Stimulated activated CD4-positive, alpha-beta T cell treated with anti-CD3 and anti-CD28 coated beads, TNF-alpha, amount 100 ng/mL, for 4 hours (primary cell): Measurements from ENCODE around the gene STXBP2.
"Not testable (repeated sequence)": the region's sequence is repeated elsewhere in the genome, so short reads cannot be mapped to it uniquely, and the experiment has no call there.

Experiments
- DNase-seq, 3 experiments: peaks; one replicate each; pipeline ENCODE4 v3.0.0-alpha.2; 2020; ENCODE audit warnings: low read depth in 3 of 3

Gene STXBP2

DNA sequence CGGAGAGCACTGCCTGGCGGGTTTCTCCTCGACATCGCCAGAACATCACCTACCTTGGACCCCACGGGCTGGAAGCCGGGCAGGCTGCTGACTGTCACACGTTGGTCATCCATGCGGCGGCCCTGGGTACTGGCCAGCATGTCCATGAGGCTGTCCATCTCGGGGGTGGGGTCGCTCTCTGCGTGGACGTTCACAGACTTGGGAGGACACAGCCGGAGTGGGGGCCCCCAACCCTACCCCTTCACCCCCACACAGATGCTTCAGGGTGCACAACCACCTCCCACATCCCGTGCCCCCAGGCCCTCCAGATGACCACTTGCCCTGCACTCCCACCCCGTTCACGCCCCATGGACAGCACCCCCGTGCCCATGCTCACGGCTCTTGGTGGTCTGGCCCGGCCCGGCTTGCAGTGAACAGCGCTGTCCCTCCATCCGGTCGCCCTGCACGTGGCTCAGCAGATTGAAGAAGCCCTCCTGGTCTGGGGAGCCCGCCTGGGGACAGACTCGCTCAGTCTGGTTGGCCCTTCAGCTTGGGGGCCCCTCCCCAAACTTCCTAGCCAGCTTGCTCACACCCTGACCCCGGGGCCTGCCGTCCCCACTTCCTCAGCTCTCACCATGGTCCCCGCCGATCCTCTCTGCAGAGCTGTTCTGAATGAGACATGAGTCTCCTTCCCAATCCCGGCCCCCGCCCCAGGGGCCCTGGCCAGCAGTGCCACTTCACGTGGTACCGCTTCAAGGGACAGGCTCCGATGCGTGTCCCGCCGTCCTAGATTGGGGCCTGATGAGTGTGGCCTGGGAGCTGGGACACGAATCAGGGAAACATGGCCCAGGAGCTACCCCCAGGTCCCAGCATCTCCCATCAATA is 4.3 kb upstream of the STXBP2 start:
- no peak for DNase-seq

DNA sequence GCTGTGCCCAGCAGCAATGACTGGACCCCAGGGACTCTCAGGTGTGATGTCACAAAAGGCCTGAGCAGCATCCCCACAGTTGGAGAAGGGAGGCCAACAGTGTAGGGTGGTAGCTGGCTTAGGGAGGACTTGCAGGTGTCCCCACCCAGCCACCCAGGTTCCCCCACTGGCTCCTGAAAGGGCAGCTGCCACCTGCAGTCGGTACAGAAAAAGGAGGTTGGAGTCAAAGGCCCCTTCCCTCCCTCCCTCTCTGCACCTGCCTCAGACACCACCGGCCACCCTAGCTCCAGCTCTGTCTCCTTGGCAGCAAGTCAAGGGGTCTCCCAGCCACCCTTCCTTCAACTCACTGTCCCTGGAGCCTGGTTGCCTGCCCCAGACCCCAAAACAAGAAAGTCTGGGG is 3.2 kb upstream of the STXBP2 start, which contains the start of gene PCP2:
TSS of gene PCP2 (minus strand) at position 22 of the 400 bp plus-strand sequence. CDS start 262 bp downstream, outside the sequence.
- no peak for DNase-seq

DNA sequence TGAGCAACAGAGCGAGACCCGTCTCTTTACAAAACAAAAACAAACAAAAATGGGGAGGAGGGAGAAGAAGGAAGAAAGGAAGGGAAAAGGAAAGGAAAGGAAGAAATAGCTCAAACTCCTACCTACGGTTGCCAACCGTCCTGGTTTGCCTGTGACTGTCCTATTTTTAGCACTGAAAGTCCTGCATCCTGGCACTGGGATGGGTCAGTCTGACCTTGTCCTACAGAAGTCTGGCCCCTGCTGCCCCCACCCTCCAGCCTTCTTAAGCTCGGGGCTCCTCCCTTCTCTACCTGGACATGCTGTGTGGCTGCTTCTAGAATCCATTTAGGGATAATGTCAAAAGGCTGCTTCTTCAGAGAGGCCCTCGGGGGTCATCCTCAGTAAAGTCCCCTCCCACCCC is 1.2 kb upstream of the STXBP2 start:
- DNase-seq: no peak

DNA sequence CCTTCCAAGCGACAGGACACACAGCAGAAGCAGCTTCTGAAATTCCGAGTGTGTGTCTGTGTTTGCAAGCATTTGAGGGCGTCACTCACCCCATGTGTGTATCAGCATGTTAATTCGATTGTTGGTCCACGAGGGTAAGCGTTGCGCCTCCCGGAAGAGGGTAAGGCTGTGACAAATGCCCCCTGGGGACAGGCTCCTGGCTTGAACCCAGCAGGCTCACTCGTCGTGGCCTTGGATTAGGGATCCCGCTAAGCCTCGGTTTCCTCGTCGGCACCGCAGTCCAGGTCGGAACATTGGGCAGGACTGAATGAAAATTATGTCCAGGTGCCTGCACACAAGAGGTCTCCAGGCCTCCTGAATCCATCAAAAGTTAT is 606 bp upstream of the STXBP2 start:
- no peak for DNase-seq

DNA sequence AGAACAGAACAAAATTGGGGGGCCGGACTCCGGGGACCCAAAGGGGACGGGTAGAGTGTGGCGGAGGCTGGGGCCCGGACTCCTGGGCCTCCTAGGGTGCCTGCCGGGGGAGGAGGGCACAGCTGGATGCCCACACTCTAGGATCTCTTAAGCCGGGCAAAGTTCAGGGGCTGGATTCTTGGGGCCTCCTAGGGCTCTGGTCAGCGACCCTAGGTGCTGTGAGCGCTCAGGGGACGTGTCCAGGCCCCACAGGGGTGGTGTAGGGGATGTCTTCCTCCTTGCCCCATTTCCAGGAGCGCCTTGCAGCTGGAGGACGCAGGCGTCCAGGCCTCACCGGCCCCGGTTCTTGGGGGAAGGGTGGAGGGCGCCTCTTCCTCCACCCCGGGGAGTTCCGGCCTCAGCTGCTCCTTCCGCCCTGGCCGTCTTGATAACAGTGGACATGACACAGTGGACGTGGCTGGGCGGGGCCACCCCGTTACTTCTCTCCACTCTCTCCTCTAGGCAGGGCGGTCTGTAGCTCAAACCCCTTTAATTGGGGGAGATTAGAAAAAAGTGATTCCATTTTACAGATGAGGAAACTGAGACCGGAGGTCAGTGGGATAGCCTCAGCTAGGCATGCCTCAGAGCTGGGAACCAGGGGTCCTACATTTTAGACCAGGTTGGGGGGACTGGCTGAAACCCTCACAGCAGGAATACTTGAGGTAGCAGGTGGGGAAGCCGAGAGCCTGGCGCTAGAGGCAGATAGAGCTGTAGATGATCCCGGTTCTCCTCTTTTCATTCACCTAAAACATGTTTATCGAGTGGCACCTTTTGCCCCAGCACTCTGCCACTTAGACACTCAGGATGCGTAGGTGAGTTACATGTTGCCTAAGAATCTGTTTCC is 705 bp downstream of the STXBP2 start:
- DNase-seq: no peak

DNA sequence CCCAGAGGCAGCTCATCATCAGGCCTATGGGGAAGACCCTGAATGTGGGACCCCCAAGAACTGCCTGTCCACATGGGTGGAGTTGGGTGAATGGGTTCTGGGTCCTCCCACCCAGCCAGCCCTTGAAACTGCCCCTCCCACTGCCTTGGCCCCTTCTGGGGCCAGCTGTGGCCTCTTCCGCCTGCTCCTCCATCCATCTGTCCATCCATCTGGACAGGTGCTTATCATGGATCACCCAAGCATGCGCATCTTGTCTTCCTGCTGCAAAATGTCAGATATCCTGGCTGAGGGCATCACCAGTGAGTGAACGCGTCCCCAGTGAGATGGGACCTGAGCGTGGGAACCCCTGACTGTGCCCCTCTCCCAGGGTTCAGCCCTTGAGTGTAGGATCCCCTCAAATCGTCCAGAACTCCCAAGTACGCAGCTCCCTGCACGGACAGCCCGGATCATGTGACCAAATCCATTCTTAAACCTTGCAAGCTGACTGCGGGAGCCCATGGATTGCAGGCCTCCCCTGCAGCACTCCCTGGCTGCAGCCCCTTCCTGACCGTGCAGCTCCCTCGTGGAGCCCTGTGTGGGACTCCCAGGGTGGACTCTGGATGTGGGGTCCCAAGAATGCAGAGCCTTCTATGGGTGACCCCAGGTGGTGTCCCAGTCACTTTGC is 2.0 kb downstream of the STXBP2 start:
- DNase-seq: no peak

DNA sequence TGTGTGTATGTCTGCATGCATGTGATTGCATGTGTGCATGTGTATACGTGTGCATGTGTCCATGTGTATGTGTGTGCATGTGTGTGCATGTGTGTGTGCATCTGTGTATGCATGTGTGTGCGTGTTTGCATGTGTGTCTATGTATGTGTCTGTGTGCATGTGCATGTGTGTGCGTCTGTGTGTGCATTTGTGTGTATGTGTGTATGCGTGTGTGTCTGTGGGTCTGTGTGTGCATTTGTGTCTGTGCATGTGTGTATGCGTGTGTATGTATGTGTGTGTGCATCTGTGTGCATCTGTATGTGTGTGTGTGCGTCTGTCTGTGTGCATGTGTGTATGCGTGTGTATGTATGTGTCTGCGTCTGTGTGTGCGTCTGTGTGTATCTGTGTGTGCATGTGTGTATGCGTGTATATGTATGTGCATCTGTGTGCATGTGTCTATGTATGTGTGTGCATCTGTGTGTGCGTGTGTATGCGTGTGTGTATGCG is 3.0 kb downstream of the STXBP2 start:
- DNase-seq: no peak

DNA sequence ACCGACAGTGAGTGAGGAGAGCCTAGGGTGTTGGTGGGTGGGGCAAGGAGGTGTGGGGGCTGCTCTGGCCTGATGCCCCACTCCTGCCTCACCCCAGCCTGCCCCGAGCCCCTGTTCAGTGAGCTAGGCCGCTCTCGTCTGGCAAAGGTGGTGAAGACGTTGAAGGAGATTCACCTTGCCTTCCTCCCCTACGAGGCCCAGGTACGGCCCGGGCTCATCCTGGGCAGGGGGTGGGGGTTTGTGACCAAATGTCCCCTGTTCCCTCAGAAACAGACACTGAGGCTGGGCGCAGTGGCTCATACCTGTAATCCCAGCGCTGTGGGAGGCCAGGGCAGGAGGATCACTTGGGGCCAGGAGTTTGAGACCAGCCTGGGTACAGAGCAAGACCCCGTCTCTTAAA is 3.9 kb downstream of the STXBP2 start:
- DNase-seq: no peak

DNA sequence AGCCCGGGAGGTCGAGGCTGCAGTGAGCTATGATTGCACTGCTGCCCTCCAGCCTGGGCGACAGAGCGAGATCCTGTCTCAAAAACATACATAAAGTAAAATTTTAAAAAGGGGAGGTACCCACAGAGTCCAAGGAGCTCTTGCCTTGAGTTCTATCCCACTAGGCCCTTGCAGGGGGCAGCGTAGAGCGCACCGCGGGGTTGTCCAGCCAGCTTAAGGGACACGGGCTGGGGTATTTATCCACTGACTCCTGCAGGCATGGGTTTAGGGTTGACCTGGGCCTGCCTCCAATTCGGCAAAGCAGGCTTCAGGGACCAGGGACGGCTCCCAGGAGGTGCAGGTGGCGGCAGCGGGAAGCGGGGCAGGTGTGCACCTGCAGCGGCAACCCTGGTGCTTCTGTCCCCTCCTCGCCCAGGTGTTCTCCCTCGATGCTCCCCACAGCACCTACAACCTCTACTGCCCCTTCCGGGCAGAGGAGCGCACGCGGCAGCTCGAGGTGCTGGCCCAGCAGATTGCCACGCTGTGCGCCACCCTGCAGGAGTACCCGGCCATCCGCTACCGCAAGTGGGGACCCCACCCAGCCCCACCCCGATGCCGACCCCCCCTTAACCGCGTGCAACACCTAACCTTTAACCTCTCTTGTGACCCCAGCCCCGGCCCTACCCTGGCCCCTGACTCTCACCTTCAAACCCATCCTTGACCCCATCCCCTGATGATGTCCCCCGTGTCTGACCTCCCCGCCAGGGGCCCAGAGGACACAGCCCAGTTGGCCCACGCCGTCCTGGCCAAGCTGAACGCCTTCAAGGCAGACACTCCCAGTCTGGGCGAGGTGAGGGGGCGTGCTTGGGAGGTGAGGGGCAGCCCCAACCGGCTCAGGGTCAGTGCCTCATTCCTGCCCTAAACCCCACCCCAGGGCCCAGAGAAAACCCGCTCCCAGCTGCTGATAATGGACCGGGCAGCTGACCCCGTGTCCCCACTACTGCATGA is 4.7 kb downstream of the STXBP2 start:
- DNase-seq: no peak

DNA sequence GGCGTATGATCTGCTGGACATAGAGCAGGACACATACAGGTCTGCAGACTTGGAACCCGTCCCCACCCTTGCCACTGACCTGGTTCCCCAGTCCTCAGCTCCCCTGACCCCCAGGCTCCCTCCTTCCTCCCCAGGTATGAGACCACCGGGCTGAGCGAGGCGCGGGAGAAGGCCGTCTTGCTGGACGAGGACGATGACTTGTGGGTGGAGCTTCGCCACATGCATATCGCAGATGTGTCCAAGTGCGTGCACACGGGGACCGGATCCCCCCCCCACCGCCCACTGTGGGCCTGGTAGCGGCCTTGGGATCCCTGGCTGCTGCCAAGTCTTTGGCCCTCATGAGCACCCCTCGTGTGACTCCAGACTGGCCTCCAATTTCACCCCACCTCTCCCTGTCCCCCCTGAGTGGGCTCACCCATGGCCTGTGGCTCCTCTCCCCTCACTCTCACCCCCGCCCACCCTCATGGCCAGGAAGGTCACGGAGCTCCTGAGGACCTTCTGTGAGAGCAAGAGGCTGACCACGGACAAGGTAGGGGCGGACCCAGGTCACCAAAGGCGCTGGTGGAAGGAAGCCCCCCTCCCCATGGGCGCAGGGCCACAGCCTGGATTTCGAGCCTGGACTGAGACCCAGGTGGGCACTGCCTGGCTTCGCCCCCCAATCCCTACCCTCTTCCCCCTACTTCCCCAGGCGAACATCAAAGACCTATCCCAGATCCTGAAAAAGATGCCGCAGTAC is 5.6 kb downstream of the STXBP2 start:
- no peak for DNase-seq

DNA sequence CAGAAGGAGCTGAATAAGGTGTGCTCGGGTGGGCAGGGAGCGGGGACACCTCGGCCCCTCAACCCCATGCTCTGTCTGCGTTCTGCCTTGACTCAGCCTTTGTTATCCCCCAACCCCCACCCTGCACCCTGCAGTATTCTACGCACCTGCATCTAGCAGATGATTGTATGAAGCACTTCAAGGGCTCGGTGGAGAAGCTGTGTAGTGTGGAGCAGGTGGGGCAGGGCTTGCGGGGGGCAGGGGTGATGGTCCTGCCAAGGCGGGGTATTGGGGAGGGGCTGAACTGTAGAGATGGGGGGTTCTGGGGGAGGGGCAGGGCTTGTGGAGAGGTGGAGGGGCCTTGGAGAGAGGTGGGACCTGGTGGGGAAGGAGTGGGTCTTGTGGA is 6.1 kb downstream of the STXBP2 start:
- no peak for DNase-seq

DNA sequence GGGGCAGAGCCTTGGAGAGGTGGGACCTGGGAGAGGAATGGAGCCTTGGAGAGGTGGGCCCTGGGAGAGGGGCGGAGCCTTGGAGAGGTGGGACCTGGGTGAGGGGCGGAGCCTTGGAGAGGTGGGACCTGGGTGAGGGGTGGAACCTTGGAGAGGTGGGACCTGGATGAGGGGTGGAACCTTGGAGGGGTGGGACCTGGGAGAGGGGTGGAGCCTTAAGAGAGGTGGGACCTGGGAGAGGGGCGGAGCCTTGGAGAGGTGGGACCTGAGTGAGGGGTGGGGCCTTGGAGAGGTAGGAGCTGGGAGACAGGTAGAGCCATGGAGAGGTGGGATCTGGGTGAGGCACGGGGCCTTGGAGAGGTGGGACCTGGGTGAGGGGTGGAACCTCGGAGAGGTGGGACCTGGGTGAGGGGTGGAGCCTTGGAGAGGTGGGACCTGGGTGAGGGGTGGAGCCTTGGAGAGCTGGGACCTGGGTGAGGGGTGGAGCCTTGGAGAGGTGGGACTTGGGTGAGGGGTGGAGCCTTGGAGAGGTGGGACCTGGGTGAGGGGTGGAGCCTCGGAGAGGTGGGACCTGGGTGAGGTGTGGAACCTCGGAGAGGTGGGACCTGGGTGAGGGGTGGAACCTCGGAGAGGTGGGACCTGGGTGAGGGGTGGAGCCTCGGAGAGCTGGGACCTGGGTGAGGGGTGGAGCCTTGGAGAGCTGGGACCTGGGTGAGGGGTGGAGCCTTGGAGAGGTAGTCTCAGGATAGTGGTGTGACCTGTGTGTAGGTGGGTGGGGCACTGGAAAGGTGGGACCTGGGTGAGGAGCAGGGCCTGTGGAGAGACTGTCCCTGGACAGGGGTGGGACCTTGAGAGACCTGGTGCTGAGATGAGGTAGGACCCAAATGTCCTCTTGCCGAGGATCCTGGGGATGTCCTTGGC is 7.0 kb downstream of the STXBP2 start:
- not testable (repeated sequence) for DNase-seq

DNA sequence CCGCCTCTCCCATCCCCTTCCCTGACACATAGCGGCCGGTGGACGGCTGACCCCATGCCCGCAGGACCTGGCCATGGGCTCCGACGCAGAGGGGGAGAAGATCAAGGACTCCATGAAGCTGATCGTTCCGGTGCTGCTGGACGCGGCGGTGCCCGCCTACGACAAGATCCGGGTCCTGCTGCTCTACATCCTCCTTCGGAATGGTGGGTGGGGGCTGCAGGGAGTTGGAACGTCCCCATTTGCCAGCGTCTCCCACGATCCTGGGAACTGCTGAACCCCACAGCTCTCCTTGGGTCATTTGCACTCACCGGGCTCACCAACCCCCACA is 7.6 kb downstream of the STXBP2 start:
- DNase-seq: no peak

DNA sequence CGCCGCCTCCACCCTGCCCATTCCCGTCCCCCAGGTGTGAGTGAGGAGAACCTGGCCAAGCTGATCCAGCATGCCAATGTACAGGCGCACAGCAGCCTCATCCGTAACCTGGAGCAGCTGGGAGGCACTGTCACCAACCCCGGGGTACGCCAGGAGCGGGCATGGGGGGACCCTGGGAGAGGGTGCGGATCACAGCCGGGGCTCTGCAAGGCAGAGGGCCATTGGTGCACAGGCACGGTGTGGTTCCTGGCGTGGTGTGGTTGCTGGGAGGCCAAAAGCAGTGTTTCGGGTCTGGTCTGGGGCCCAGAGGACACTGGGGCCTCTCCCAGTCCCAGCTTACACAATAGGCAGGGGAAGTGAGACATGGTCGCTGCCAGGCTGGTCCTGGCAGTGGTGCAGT is 8.3 kb downstream of the STXBP2 start:
- no peak for DNase-seq

DNA sequence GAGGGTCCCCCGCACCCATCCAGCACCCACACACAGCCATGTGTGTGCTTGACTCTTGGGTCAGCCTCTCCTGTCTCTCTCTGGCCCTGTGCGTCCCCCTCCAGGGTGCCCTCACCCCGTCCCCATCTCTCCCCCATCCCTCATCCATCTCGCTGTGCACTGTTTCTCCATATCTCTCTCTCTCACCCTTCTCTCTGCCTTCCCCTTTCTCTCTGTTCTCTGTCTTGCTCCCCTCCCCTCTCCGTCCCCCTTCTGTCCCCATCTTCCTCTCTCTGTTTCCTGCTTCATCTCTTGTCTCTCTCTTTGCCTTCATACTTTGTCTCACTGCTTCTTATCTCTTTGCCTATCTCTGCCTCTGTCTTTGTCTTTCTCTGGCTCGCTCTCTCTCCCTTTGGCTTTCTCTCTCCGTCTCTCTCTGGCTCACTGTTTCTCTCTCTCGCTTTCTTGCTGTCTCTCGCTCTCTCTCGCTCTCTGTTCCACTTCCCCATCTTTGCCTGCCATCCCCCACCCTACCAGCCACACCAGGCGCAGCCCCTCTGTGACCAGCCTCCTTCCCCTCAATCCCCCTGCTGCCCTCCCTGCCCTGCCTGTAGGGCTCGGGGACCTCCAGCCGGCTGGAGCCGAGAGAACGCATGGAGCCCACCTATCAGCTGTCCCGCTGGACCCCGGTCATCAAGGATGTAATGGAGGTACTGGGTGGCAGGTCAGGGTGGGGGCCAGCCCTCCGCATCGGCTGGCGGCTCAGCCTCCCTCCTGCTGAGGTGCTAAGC is 8.9 kb downstream of the STXBP2 start:
- no peak for DNase-seq

DNA sequence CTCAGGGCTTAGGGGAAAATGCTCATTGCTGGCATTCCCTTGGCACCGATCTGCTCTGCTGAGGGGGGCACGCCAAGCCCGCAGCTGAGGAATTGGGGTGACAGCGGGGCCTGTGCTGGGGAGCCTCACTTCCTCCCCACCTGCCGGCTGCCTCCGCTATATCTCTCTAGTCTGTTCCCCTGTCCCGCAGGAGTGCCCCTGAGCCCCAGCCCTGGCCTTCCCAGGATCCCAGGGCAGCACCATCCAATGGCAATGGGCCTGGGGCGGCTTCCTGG is 9.5 kb downstream of the STXBP2 start:
- DNase-seq: no peak

DNA sequence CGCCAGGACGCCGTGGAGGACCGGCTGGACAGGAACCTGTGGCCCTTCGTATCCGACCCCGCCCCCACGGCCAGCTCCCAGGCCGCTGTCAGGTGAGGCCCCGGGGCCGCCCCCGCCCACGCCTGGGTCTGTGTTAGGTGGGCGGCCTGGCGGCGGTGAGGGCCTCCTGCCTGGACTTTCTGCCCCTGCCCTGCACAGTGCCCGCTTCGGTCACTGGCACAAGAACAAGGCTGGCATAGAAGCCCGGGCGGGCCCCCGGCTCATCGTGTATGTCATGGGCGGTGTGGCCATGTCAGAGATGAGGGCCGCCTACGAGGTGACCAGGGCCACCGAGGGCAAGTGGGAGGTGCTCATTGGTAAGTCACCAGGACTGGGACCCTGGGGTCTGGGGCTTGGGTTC is 10.2 kb downstream of the STXBP2 start:
- DNase-seq: no peak

DNA sequence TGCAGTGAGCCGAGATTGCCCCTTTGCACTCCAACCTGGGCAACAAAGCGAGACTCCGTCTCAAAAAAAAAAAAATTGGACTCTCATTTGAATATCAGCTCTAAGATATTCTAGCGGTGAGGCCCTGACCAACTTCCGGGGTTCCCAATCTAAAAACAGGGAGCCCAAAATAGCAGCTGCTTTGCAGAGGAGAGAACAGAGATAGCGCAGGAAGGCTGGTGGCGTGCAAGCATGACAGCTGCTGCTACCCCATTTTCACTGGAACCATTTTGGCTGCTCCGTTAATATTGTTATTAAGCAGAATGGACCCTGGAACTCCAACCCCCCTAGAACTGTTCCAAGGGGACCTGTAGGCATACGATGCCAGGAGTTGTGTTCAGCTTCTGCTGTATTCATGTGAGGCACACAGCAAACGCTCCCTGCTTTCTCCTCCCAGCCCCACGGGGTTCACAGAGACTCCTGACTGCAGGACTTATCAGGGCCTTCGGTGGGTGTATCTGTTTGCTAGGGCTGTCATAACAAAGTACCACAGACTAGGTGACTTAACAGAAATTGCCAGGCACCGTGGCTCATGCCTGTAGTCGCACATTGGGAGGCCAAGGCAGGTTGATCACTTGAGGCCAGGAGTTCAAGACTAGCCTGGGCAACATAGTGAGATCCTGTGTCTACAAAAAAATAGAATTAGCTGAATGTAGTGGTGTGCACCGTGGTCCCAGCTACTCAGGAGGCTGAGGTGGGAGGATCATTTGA is 11.5 kb downstream of the STXBP2 start:
- DNase-seq: no peak
